ENCODE data around the gene ACIN1. TPM values are rescaled to one million over a fixed set of nuclear protein-coding genes. Genes with fewer than 3 reads are reported as not detected.

Gene ACIN1
- total RNA-seq, 1 donor from 2014 or later, result 67.8 TPM

- DNase-seq, result no peak
These were observed 9.8 kb upstream of the ACIN1 start, which contains the start of gene CIROP for GRCh38 chr14:23104591-23105347. Gene CIROP, minus strand, starts transcription at chr14:23104989. Its CDS starts 69 bp downstream, at chr14:23104920.

- no peak for DNase-seq
These were observed 9.2 kb upstream of the ACIN1 start for GRCh38 chr14:23104070-23104590.

- DNase-seq, result no peak
These were observed 8.6 kb upstream of the ACIN1 start for GRCh38 chr14:23103581-23103980.

DNA sequence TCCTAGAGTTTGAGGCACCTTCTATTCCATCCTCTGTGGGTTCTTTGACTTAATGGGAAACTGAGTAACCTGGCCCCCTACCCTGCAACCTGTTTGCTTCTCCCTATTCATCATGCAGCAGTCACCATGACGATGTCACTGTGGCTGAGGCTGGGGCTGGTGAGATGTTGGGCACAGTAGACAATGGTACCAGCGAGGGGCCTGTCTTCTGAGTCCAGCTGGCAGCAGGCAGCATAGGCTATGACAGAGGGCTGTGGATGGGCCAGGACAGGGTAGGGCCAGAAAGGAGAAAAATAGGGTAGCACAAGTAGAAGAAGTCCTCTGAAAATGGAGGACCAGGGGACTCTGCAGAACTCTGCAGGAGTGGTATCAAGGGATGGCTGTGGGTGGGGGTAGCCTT, 7.9 kb upstream of the ACIN1 start:
- DNase-seq, result no peak

GRCh38 chr14:23101986-23102625, 7.2 kb upstream of the ACIN1 start:
- DNase-seq, result no peak

DNA sequence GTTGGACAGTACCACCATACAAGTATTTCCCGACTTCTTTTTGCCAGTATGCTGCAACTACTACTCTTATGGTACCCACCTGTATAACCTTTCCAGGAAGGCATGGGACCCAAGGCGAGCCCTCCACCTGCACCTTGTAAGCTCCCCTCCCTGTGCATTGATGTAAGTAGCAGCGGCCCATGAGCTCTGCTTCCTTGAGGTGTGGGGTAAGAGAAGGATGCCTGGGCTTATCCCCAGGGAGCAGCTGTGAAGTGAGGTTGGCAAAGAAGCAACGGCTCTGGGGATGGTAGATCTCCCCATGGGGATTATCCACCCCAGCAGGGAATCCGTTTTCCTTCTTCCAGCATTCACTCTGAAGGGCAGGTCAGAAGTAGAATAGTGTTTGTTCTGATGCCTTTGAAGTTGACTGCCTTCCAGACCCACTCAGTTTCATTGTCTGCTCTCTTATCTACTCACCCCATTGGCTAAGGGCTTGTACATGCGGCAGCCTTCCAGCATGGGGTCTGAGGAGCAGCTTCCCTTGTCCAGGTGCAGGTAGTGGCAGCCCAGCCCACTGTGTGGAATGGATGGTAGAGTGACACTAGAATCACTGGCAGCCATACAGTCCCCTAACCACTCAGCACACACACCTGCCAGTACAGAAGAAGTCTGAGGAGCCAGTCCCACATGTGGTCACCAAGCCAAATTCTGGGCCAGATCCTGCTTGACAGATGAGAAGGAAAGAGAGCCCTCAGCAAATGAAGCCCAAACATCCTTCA, 6.5 kb upstream of the ACIN1 start:
- no peak for DNase-seq

GRCh38 chr14:23099212-23099861, 4.4 kb upstream of the ACIN1 start:
- no peak for DNase-seq

DNA sequence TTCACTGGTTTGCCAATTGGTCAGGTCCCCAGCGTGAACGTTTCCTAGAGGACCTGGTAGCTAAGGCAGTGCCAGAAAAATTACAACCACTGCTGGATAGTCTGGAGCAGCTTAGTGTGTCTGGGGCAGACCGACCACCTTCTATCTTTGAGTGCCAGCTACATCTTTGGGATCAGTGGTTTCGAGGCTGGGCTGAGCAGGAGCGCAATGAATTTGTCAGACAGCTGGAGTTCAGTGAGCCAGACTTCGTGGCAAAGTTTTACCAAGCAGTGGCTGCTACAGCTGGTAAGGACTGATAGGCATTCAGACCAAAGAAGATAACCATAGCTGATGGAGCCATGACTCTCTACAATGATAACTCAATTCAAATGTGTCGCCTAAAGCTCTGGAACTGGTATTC, 2.9 kb upstream of the ACIN1 start:
- no peak for DNase-seq

GRCh38 chr14:23095196-23096108, 516 bp upstream of the ACIN1 start, which contains the start of gene C14orf119:
Gene C14orf119, plus strand, starts transcription at chr14:23095505. Its CDS starts 2,154 bp downstream, at chr14:23097659.
- DNase-seq, result no peak

- DNase-seq, result no peak
These were observed 808 bp downstream of the ACIN1 start for GRCh38 chr14:23093991-23094665.

DNA sequence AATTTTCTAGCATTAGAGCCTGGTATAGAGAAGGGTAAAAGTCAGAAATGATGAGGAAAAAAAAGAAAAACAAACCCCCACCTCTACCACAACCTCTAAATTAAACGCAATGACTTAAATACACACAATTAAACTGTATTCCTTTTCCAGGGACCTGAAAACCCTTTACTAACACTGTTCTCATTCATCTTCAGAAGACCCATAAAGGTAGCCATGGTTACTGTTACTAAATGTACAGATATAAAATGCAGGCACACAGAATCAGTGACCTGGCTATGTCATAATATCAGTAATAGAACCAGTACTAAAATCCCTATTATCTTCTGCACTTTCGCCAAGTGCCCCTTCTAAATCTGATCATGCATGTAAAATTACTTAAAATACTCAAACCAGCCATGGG, 1.4 kb downstream of the ACIN1 start:
- DNase-seq, result no peak

GRCh38 chr14:23093104-23093503, 1.8 kb downstream of the ACIN1 start:
- no peak for DNase-seq

DNA sequence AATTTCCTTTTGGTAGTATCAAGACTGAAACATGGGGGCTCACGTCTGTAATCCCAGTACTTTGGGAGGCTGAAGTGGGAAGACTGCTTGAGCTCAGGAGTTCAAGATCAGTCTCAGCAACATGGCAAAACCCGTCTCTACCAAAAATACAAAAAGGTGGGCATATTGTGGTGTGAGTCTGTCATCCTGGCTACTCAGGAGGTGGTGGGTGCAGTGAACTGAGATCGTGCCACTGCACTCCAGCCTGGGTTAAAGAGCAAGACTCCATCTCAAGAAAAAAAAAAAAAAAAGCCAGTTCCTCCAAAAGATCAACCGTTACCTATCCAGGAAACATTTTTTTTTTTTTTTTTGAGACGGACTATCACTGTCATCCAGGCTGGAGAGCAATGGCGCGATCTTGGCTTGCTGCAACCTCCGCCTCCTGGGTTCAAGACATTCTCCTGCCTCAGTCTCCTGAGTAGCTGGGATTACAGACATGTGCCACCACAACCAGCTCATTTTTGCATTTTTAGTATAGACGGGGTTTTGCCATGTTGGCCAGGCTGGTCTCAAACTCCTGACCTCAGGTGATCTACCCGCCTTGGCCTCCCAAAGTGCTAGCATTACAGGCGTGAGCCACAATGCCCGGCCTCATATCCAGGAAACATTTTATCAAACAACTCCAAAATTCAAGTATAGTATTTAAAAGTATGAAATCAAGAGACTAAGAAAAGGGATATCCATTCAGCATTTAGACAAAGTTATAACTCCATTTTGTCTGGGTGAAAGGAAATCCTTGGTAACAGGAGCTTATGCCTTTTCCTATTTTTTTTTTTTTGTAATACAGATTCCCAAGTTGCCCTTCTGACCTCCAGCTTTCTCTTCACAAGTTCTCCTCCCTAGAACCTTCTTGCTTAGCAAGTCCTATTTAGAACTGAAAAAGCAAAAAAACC, 3.4 kb downstream of the ACIN1 start:
- no peak for DNase-seq

GRCh38 chr14:23090254-23090636, 4.7 kb downstream of the ACIN1 start:
- no peak for DNase-seq

DNA sequence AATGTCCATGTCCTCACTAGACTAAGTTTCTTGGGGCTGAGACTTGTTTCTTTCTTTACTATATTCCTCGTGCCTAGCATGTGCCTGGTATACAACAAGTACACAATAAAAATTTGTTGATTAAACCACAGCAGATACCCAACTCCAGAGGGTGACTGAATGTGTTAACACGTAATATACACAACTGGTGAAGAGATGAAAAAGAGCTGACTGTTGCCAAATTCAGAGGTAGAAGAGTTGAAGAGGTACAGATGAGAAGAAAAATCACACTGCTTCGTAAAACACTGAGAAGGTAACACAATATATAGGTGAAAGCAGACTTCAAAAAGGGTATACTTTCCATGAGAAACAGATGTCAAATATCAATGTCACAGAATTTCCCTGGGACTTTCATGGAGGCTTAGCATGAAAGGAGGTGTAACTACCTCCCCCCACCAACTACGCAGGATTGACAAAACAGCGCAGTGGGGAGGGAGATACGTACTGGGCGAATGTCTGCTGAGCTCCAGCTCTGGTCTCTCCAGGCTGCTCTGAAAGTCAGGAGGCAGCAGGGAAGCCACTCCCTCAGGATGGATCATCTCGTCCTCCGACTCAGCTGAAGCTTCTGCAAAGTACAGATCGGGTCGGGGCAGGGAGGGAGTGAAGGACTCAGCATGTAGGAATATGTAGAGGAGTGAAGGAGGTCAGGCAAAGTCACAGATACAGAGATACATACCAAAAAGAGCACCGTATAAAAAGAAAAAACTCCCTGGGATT, 5.3 kb downstream of the ACIN1 start:
- DNase-seq, result no peak

DNA sequence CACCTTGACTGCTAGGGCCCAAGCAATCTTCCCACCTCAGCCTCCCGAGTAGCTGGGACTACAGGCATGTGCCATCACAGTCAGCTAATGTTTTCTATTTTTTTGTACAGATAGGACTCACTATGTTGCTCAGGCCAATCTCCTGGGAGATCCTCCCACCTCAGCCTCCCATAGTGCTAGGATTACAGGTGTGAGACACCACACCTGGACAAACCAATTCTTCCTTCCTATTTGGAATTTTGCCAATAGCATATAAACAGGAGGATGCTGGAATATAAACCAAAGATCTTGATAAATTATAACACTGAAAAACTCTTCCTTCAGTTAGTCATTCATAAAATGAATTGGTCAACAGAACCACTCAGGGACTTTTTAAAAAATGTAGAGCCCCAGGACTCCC, 8.4 kb downstream of the ACIN1 start:
- DNase-seq, result no peak

DNA sequence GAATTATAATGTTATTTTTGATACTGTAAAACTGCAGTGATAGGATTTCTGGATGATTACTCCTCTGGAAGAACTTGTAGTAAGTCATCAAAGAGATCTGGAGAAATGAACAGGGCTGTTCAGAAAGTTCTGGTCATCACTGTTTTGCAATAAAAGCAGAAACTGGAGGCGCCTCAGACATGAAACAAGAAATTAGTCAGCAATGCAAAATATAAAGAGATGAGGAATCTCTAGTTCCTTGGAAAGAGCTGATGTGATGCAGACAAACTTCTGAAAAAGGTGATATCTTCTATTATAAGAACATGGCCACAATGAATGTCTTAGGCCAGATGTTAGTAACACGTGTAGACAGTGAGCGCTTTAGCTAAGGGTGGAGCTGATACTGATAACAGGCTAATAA, 9.5 kb downstream of the ACIN1 start:
- DNase-seq, result no peak

- no peak for DNase-seq
These were observed 14.5 kb downstream of the ACIN1 start for GRCh38 chr14:23080474-23080873.

- no peak for DNase-seq
These were observed 15.2 kb downstream of the ACIN1 start for GRCh38 chr14:23079716-23080115.

Measured in occipital lobe (tissue), 2 donors.